HG03354 (cell line): ENCODE data around the gene B3GNT9.

Source experiments
- ATAC-seq: cut with Tn5 transposase; IDR thresholded peaks from one replicate; pipeline ENCODE4 v1.9.1; 2021; ENCODE audit warnings: mild to moderate bottlenecking; ENCODE audit not compliant: unreplicated experiment, poor library complexity, severe bottlenecking

Gene B3GNT9

DNA sequence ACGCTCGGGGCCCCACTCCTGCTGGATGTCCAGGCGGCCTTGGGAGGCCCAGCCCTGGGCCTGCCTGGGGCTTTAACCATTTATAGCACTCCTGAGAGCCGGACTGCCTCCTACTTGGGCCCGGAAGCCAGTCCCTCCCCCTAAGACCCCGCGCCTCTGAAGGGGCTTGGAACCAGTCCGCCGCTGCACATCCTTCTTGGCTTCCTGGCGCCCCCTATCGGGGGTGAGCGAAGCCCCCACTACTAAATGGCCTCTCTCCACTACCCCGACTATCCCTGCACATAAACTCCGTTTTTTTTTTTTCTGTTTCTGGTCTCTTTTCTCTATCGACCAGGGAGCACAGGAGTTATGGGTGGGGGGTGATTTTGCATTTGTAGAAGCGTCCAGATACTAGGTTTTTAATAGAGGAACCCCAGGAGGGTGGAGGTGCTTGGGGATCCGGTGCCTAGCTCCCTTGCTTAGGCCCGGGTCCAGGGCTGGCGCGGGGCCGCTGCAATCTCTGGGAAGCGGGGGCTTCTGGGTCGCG lies 18.9 kb upstream of the B3GNT9 start:
- ATAC-seq = peak; percentile 14

DNA sequence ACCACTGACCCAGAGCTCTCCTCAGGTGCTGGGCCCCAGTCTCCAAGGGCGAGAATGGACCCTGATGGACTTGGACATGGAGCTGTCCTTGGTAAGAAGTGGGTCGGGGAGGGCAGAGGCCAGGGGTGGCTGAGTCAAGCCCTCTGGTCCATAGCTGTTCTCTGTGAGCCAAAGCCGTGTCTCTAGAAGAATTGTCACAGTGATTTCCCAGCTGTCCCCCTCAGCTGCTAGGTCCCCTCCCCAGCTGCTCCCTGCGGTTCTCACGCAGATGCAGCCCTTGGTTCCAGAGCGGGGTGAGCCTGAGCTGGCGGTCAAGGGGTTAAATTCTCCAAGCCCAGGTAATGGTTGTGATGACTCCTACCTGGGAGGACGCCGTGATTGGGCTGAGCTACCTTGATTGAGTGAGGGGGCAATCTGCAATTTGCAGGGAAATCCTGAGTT lies 18.2 kb upstream of the B3GNT9 start:
- no peak for ATAC-seq

DNA sequence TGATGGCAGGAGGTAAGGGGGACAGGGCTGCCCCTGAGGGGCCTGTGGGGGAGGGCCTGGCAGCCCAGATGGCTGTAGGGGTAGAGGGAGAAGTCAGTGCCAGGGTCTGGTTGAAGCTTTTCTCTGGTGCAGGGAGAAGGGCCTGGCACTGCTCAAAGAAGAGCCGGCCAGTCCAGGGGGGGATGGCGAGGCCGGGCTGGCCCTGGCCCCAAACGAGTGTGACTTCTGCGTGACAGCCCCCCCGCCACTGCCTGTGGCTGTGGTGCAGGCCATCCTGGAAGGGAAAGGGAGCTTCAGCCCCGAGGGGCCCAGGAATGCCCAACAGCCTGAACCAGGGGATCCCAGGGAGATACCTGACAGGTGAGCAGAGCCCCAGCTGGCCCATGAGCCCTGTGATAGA lies 16.8 kb upstream of the B3GNT9 start:
- no peak for ATAC-seq

DNA sequence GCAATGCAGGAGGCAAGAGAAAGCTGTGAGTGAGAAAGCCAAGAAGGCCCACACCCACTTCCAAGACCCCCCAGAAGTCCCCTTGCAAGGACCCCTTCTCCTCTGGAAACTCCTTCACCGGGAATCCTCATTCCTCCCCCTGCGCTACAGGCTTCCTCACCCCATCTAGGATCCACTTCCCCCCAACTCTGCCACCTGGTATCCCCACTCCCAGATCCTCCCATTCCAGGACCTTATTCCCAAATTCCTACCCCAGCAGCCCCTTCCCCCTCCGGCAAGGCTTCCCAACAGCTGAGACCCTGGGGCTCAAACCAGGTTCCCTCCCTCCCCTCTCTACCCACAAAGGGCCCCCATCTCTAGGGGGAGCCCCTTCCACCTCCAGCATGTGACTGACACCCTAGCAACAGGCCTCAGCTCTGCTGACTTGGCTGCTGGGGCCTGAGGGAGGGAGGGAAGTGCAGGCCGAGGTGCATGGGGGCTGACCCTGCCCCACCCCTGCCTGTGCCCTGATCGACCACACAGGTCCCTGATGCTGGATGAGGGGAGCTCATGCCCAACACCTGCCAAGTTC lies 15.9 kb upstream of the B3GNT9 start:
- ATAC-seq = no peak

DNA sequence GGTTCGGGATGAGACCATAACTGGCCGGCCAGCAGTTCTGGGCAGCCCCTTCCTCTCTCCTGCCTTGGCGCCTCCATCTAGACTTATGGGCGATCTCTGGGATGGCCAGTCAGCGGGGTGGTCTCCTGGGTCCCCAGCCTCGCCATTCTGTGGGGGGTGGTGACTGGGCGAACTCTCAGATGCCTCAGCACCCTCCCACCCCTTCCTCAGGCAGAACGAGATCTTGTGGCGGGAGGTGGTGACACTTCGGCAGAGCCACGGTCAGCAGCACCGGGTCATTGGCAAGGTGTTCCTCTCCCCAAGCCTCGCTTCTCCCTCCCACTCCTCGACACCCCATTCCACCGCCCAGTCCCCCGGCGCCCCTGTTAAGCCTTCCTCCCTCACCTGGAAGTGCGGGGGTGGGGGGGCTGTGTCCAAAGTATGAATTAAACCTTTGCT lies 15.3 kb upstream of the B3GNT9 start:
- no peak for ATAC-seq

DNA sequence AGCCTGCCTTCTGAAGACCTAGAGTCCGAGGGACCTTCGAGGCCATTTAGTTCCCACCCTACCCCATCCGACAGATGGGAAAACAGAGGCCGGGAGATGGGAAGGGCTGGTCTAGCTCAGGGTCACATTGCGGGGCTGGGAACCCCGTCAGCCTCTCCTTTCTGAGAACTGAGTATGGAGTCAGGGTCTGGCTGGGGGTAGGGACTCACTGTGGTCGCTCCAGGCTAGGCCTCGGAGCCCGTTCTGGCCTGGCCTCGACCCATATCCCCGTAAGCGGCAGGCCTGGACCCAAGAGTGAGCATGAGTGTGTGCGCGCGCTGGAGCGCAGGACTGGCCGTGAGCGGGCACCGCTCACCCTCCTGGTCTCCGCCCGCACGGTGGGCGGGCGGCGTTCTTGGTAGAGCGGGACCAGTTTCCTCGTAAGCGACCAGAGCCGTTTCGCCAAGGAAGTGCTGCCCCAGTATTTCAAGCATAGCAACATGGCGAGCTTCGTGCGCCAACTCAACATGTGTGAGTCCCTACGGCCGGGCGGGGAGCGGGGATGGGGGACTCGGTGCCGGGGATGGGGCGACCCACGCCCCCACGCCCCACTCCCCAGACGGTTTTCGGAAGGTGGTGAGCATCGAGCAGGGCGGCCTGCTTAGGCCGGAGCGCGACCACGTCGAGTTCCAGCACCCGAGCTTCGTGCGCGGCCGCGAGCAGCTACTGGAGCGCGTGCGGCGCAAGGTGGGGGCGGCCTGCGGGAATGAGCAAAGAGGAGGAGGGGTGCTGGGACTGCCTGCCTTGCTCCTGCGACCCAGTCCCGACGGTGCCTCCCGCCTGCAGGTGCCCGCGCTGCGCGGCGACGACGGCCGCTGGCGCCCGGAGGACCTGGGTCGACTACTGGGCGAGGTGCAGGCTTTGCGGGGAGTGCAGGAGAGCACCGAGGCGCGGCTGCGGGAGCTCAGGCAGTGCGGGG lies 14.6 kb upstream of the B3GNT9 start:
- ATAC-seq = no peak

DNA sequence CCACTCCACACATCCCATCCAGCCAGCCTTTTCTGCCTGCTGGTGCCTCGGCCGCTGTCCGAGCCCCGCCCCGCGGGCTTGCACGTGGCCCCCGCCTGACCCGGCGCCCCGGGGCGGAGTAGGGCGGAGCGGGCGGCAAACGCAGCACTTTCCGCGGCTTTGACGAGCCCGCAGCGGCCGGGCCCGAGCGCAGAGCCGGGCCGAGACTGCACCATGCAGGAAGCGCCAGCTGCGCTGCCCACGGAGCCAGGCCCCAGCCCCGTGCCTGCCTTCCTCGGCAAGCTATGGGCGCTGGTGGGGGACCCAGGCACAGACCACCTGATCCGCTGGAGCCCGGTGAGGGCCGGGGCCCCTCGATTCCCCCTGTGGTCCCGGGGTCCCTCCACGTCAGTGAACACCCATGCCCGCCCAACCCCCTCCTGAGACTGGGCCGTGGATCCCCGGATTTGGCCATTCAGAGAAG lies 13.8 kb upstream of the B3GNT9 start, which contains the start of gene HSF4:
Gene HSF4, plus strand, starts transcription at position 147 of the 463 bp plus-strand sequence. Its CDS starts 67 bp downstream, at position 214.
- ATAC-seq = no peak

DNA sequence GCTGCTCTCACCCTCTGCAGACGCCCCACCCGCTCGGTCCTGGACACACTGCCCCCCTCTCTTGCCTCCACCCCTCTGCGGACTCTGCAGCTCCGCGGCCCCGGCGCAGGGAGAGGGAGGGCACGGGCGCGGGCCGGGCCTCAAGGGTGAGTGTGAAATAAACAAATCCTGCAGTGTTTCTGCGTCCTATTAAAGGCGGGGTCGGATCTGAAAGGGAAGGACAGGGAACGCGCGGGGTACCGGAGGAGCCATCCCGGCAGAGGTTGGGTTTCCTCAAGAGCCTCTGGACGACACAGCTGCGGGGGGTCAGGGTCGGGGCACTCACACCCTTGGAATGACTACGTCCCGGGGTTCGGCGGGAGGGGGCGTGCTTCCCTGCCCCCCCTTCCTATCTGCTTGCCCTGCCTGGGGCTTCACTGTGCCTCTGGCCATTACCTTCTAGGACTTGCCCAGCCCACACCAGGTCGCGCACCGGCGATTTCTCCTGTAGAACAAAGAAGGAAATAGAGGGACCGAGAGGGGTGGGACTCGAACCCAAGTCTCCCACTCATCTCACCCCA lies 13.3 kb upstream of the B3GNT9 start:
- ATAC-seq = no peak

DNA sequence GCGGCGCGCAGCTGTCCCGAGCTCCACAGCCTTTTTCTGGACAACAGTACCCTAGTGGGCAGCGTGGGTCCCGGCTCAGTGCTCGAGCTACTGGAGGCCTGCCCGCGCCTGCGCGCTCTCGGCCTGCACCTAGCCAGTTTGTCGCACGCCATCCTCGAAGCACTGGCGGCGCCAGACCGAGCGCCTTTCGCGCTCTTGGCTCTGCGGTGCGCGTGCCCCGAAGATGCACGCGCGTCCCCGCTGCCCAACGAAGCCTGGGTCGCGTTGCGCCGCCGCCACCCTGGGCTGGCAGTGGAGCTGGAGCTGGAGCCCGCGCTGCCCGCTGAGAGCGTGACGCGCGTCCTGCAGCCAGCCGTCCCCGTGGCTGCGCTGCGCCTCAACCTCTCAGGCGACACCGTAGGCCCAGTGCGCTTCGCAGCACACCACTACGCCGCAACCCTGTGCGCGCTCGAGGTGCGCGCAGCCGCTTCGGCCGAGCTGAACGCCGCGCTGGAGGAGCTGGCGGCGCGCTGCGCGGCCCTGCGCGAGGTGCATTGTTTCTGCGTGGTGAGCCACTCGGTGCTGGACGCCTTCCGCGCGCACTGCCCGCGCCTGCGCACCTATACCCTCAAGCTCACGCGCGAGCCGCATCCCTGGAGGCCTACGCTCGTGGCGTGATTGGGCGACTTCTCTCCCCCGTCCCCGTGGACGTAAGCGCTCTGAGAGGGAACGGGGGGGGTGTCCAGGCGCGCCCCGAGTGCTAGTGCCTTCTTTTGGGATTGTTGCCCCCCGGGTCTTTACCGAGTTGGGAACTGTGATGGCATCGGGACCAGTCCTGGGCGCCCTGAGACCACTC lies 12.6 kb upstream of the B3GNT9 start:
- ATAC-seq = no peak

DNA sequence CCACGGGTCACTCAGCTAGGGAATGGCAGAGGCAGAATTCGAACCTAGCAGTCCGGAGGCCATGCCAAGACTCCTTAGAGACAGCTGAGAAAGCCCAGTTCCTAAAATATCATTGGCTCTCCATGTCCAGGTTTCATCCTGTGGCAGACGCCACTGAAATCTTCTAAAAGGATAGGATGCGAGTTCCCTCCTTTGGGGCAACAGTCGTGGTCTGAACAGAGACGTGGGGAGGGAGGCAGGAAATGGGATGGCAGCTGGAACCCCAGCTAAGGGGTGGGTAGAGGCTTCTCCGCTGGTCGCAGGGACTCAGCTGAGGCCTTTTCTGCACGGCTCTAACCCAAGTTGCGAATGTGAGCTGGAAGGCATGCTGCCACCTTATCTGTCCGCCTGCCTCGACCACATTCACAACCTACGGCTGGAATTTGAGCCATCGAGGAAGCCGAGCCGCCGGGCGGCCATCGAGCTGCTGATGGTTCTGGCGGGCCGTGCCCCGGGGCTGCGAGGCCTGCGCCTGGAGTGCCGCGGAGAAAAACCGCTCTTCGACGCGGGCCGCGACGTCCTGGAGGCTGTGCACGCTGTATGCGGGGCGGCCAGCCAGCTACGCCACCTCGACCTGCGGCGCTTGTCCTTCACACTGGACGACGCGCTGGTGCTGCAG lies 11.8 kb upstream of the B3GNT9 start:
- no peak for ATAC-seq

DNA sequence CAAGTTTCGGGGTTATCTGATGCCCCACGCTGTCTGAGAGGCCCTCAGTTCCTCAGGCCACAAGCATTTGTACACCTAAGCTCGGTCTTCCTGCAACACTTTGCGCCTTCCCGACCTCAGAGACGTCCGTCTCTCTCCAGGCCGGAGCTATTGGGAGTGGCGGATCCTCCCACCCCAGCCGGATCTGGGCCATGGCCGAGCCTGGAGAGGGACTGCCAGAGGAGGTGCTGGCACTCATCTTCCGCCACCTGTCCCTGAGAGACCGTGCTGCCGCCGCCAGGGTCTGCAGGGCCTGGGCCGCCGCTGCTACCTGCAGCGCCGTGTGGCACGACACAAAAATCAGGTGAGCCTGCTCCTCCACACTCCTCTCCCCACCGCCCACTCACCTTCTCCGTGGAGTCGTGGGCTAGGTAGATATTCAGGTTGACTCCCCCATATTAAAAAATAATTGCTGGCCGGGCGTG lies 10.8 kb upstream of the B3GNT9 start:
- no peak for ATAC-seq

DNA sequence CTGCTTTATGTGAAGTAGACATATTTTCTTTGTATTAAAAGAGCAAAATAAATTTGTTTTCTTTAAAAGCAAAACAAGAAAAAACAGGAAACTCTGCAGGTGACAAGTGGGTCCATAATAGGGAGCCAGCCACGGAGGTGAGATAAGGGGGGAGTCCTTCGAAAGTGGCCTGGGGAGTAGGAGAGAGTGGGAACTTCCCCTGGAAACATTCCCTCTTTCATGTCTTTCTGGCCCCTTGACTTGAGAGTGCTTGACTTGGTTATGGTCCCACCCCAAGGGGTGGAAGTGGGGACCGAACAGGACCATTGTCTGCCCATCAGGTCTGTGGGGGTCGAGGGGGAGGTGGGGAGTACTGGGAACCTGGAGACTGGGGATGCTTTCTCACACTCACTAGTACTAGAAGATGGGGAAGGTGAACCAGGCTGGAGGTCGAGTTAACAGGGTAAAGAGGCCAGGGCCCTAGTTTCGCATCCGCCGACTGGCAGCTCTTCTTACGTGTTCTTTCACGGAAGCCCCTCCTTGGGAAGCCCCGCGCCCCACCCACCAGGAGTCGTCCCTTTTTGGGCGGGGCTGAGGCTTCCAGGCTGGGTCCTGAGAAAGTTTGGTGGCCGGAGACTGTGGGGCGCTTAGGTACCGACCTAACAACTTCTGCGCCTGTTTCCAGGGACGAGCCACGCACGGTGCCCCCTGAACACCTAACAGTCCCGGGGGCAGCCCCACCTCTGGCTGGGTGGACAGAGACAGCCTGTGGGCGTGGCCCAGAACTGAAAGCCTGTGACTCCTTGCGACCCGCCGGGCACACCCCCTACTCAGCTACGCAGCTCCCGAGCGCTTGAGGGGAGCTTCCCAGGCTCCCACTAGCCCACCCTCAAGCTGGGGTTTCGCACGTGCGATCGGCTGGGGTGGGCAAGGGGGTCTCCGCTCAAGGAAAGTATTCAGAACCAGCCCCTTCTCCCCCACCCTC lies 8.1 kb upstream of the B3GNT9 start:
- peak; percentile 41 for ATAC-seq

DNA sequence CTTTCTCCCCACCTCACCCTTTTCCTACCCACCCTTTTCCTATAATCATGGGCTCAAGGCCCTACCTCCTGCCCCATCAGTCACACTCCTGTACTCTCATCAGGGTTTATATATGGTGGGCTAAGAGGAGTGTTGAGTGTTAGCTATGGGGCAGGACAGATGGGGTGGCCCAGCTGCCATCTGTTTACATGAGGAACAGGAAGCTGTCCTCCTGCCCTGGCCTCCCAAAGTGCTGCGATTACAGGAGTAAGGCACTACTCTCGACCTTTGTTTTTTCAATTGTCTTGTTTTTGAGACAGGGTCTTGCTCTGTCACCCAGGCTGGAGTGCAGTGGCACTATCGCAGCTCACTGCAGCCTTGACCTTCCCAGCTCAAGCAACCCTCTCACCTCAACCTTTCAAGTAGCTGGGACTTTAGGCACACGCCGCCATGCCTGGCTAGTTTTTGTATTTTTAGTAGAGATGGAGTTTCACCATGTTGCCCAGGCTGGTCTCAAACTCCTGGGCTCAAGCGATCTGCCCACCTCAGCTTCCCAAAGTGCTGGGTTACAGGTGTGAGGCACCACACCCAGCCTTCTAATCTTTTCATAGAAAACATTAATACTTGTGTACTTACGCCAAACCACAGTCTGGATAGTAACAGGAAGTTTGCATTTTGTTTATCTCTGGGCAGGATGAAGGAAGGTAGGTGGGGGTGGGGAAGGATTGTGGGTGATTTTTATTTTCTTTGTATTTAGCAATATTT lies 7.3 kb upstream of the B3GNT9 start:
- no peak for ATAC-seq

DNA sequence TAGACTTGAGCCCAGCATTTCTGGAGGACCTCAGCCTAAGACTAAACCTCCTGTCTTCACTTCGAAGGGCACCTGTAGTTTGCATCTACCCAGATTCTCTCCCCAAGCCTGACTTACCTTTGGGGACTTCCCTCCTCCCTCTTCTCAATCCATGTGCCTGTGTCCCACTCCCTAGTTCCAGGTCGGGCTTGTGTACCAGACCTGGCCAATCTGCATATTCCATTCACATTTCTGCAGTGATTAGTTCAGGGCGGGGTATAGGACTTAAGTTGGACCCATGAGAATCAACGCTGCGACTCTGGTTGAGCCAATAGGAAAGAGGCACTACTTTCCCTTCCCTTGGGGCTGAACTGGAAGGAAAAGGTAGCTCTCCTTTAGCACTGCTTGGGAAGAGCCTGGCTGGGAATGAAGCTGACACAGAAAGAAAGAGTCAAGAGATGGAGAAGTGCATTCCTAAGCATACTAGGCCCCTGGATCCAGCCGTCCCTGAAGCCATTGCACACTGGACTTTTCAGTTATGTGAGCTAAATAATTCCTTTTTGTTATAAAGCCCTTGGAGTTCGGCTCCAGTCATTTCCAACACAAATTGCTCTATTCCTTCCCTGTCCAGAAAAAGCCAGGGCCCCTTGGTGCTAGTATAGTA lies 6.4 kb upstream of the B3GNT9 start:
- ATAC-seq = no peak

DNA sequence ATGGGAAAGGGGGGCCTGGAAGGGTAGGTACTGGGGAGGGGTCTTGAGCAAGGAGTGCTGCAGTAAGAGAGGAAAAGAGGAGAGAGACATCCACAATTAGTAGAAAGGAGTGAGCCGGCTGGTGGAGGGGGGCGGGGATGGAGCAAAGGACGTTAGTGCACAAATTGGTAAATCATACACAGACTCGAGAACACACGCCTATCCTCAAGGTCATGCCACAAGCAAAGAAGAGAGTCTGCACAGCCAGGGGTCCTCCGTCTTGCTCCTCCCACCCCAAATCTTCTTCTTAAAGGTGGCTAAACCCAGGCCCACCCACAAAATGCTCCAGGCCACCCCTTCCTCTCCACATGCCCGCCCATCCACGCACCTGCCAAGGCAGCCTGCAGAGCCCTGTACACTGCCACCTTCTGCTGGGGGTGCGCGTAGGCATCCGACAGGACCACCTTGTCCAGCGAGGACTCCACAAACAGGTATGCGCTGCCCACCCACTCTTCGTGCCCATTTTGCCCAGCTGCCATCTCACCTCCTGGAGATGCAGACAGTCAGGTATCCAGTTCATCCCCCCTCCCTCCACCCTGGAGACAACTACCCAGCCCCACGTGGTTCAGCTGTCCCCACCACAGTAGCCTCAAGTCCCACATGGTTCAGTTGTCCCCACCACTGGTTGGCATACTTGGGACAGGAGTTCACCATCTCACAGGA lies 5.5 kb upstream of the B3GNT9 start:
- no peak for ATAC-seq
